GM12891 (cell line): Measurements from ENCODE around the gene RCC2.

Experiments
- POLR2A ChIP-seq: IDR thresholded peaks from 2 replicates; pipeline ENCODE4 v1.6.1; 2011; ENCODE audit warnings: low read depth, low read length, control low read depth
- POLR2AphosphoS5 ChIP-seq: IDR thresholded peaks from 2 replicates; pipeline ENCODE4 v1.6.1; 2011; ENCODE audit warnings: low read depth, low read length, control low read depth
- POU2F2 ChIP-seq: IDR thresholded peaks from 2 replicates; pipeline ENCODE4 v1.6.1; 2011; ENCODE audit warnings: low read depth, mild to moderate bottlenecking, control low read depth, low read length, moderate library complexity
- SPI1 ChIP-seq: IDR thresholded peaks from 2 replicates; pipeline ENCODE4 v1.6.1; 2011; ENCODE audit warnings: low read depth, low read length, control low read depth
- TAF1 ChIP-seq: IDR thresholded peaks from 2 replicates; pipeline ENCODE4 v1.6.1; 2011; ENCODE audit warnings: low read depth, low read length, control low read depth

DNA sequence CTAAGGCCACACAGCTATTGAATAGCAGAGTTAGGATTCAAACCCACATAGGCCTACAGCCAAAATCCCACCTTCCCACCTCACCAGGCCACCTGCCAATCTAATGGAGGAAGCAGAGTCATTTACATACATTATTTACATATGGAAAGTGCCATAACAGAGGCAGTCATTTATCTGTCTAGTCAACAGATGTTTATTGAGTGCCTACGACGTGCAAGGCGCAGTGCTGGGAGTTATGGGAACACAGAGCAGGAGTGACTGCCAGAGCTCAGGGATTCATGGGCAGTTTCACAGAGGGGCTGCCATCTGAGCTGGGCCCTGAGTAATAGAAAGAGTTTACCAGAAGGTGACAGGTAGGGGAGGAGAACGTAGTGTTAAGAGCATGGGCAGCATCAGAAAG lies 77.8 kb downstream of the RCC2 start:
- TF ChIP-seq POLR2A (no peak), POLR2AphosphoS5 (no peak), TAF1 (no peak), POU2F2 (no peak), SPI1 (no peak)
